ENCODE results near the gene CACNA1C. TPM values are rescaled to one million over a fixed set of nuclear protein-coding genes. Genes with fewer than 3 reads are reported as not detected.
"Not testable (repeated sequence)": the region's sequence is repeated elsewhere in the genome, so short reads cannot be mapped to it uniquely, and the experiment has no call there.

The CACNA1C gene
- total RNA-seq, 1 donor from 2014 or later, result not detected

- DNase-seq (ENCODE audit: low read depth), result no peak
Observed at GRCh38 chr12:2467447-2468195, 414.8 kb downstream of the CACNA1C start.

- DNase-seq (ENCODE audit: low read depth), result no peak
Observed at GRCh38 chr12:2475984-2476383, 423.2 kb downstream of the CACNA1C start.

GRCh38 chr12:2477009-2477766 is 424.4 kb downstream of the CACNA1C start:
- no peak for DNase-seq (ENCODE audit: low read depth)

- no peak for DNase-seq (ENCODE audit: low read depth)
Observed at GRCh38 chr12:2479851-2480535, 427.2 kb downstream of the CACNA1C start.

- no peak for DNase-seq (ENCODE audit: low read depth)
Observed at GRCh38 chr12:2481346-2481745, 428.6 kb downstream of the CACNA1C start.

- no peak for DNase-seq (ENCODE audit: low read depth)
Observed at GRCh38 chr12:2481951-2482350, 429.2 kb downstream of the CACNA1C start.

GRCh38 chr12:2482938-2483660 is 430.3 kb downstream of the CACNA1C start:
- no peak for DNase-seq (ENCODE audit: low read depth)

- no peak for DNase-seq (ENCODE audit: low read depth)
Observed at GRCh38 chr12:2483713-2484112, 430.9 kb downstream of the CACNA1C start.

GRCh38 chr12:2484141-2484776 is 431.5 kb downstream of the CACNA1C start:
- no peak for DNase-seq (ENCODE audit: low read depth)

- no peak for DNase-seq (ENCODE audit: low read depth)
Observed at GRCh38 chr12:2485681-2486080, 432.9 kb downstream of the CACNA1C start.

- no peak for DNase-seq (ENCODE audit: low read depth)
Observed at GRCh38 chr12:2486796-2487195, 434.0 kb downstream of the CACNA1C start.

- DNase-seq (ENCODE audit: low read depth), result no peak
Observed at GRCh38 chr12:2487278-2487677, 434.5 kb downstream of the CACNA1C start.

GRCh38 chr12:2488131-2488530 is 435.3 kb downstream of the CACNA1C start:
- no peak for DNase-seq (ENCODE audit: low read depth)

- DNase-seq (ENCODE audit: low read depth), result no peak
Observed at GRCh38 chr12:2488596-2488995, 435.8 kb downstream of the CACNA1C start.

- no peak for DNase-seq (ENCODE audit: low read depth)
Observed at GRCh38 chr12:2489275-2489674, 436.5 kb downstream of the CACNA1C start.

- DNase-seq (ENCODE audit: low read depth), result no peak
Observed at GRCh38 chr12:2490831-2491230, 438.0 kb downstream of the CACNA1C start.

- DNase-seq (ENCODE audit: low read depth), result not testable (repeated sequence)
Observed at GRCh38 chr12:2491349-2491748, 438.6 kb downstream of the CACNA1C start.

GRCh38 chr12:2492236-2492635 is 439.4 kb downstream of the CACNA1C start:
- DNase-seq (ENCODE audit: low read depth), result no peak

GRCh38 chr12:2493086-2493485 is 440.3 kb downstream of the CACNA1C start:
- no peak for DNase-seq (ENCODE audit: low read depth)

GRCh38 chr12:2494486-2495192 is 441.9 kb downstream of the CACNA1C start:
- no peak for DNase-seq (ENCODE audit: low read depth)

All from myocyte (in vitro differentiated cells).